ENCODE measurements around the gene E2F8. TPM values are rescaled to one million over a fixed set of nuclear protein-coding genes. Genes with fewer than 3 reads are reported as not detected.

E2F8 gene
- total RNA-seq, 1 experiment from 2014 or later = 11.3 TPM

GRCh38 chr11:19243143-19243542, 2.4 kb upstream of the E2F8 start:
- no peak overlapping the region for H3K18ac ChIP-seq (ENCODE audit: insufficient read length, low read depth, low read length)
- no peak overlapping the region for H3T11ph ChIP-seq (ENCODE audit: low read length)
- H2AFZ ChIP-seq (ENCODE audit: low read length) = no peak overlapping the region
- H3K14ac ChIP-seq (ENCODE audit: insufficient read depth, low read length) = no peak overlapping the region
- no peak overlapping the region for H2AK5ac ChIP-seq (ENCODE audit: insufficient read length, low read length)
- H4K91ac ChIP-seq (ENCODE audit: insufficient read length, low read depth, low read length) = no peak overlapping the region
- H3K36me3 Mint-ChIP-seq (ENCODE audit: insufficient read depth in 1 of 3, low read depth in 3 of 3) = peaks cover 3 to 11% (median 7%) of the 10 kb centered on the region in 3 experiments; a peak in 4 of 7 replicates
- peak overlapping the region; percentile 82 to 94; a peak in 3 of 5 replicates for H3K4me3 Mint-ChIP-seq
- H3K9me3 Mint-ChIP-seq = peaks cover 5 to 8% of the 10 kb centered on the region in 2 experiments
- H4K5ac ChIP-seq (ENCODE audit: insufficient read length, low read depth, low read length) = no peak overlapping the region
- no peak overlapping the region for H3K27ac Mint-ChIP-seq
- no peak overlapping the region for H3K9ac ChIP-seq (ENCODE audit: extremely low read depth, insufficient read length, low read length)
- no peak overlapping the region for H3K27ac ChIP-seq (ENCODE audit: insufficient read length, low read depth, low read length)
- H3K79me2 ChIP-seq (ENCODE audit: insufficient read depth, low read length) = no peaks in the 10 kb centered on the region
- peaks cover 48% of the 10 kb centered on the region for H3K27me3 Mint-ChIP-seq (ENCODE audit: low read depth)
- no peak overlapping the region for H3K56ac ChIP-seq (ENCODE audit: insufficient read length, low read depth, low read length)
- H4K20me1 ChIP-seq (ENCODE audit: control insufficient read depth, insufficient read depth, insufficient read length) = no peaks in the 10 kb centered on the region
- H2BK15ac ChIP-seq (ENCODE audit: low read depth, low read length) = no peak overlapping the region
- no peaks in the 10 kb centered on the region for H3K9me3 ChIP-seq (ENCODE audit: control insufficient read depth, low read depth, low read length)
- H3K4ac ChIP-seq (ENCODE audit: low read depth, low read length) = no peak overlapping the region
- H3K4me2 ChIP-seq (ENCODE audit: insufficient read depth, insufficient read length, low read length) = no peak overlapping the region
- peaks cover 9% of the 10 kb centered on the region; the same call in 1 of the 2 replicates for H3K27me3 ChIP-seq (ENCODE audit: insufficient read depth, low read length)
- TF ChIP-seq CTCF (conservative IDR thresholded peaks at IDR 0.05) = no peak
- no peak for DNase-seq
- peaks cover 16% of the 10 kb centered on the region for H3K23me2 ChIP-seq (ENCODE audit: insufficient read length, low read depth, low read length, poor library complexity, severe bottlenecking)
- H2BK120ac ChIP-seq (ENCODE audit: low read depth, low read length, poor library complexity, severe bottlenecking) = no peak overlapping the region
- WGBS (ENCODE audit: extremely low coverage, insufficient read length, low lambda C conversion rate) = no CpG with 5 or more reads among the region's 5 CpGs
- H3K79me1 ChIP-seq (ENCODE audit: insufficient read depth, low read depth, low read length, poor library complexity, severe bottlenecking) = no peaks in the 10 kb centered on the region
- no peak overlapping the region for H2BK12ac ChIP-seq (ENCODE audit: insufficient read length, low read depth, low read length)
- no peak overlapping the region for H4K8ac ChIP-seq (replicated peaks; ENCODE audit: insufficient read length, low read depth, low read length)
- H2BK5ac ChIP-seq (ENCODE audit: insufficient read length, low read length) = no peak overlapping the region
- H2BK20ac ChIP-seq (ENCODE audit: low read depth, low read length, poor library complexity, severe bottlenecking) = no peak overlapping the region
- H3K23ac ChIP-seq (ENCODE audit: insufficient read length, low read depth, low read length) = no peak overlapping the region
- peaks cover 10 to 14% of the 10 kb centered on the region in 2 experiments; a peak in 3 of 4 replicates for H3K4me1 Mint-ChIP-seq
- H3K4me1 ChIP-seq (ENCODE audit: insufficient read depth, low read length) = no peaks in the 10 kb centered on the region
